H1 (cell line): ENCODE data around the gene TP73. TPM values are rescaled to one million over a fixed set of nuclear protein-coding genes. Genes with fewer than 3 reads are reported as not detected.

Experiments used
- CTCF ChIA-PET: fragments of 300-600 bp; sonication (Branson Sonifier 250); formaldehyde crosslinking; loops from one replicate; lab custom pipeline; 2021; ENCODE audit not compliant: partially characterized antibody; lab: Charles Lee
- POLR2A ChIA-PET: fragments of 300-600 bp; sonication (Branson Sonifier 250); formaldehyde crosslinking; loops from one replicate; lab custom pipeline; 2021; ENCODE audit warnings: inconsistent platforms; ENCODE audit not compliant: partially characterized antibody; lab: Charles Lee
- DNase-seq, 2 experiments: peaks; one replicate each; pipeline versions ENCODE4 v3.0.0 to v3.0.0-alpha.2; 2010 to 2022; ENCODE audit warnings: low spot score in 2 of 2, low read depth in 1 of 2, mixed read lengths in 1 of 2
- FAIRE-seq: peaks from 2 replicates; lab custom pipeline; 2011; peaks lifted over from hg19 to GRCh38; lab: Jason Lieb, UNC
- H2AFZ ChIP-seq: 2 replicates; pipeline ENCODE4 v1.8.1; 2012; ENCODE audit warnings: low read length, inconsistent platforms
- H2AK5ac ChIP-seq: 2 replicates; pipeline ENCODE4 v1.6.1; 2013; ENCODE audit warnings: low read depth, low read length
- H2BK120ac ChIP-seq: replicated peaks from 2 replicates; pipeline ENCODE3; 2013; ENCODE audit warnings: low read depth, low read length, inconsistent platforms
- H2BK12ac ChIP-seq: 2 replicates; pipeline ENCODE4 v1.6.1; 2013; ENCODE audit warnings: low read depth, low read length
- H2BK15ac ChIP-seq: 2 replicates; pipeline ENCODE4 v1.6.1; 2013; ENCODE audit warnings: low read length
- H2BK20ac ChIP-seq: 2 replicates; pipeline ENCODE4 v1.6.1; 2013; ENCODE audit warnings: low read length
- H2BK5ac ChIP-seq: 2 replicates; pipeline ENCODE4 v1.6.1; 2013; ENCODE audit warnings: low read depth, low read length
- H3K14ac ChIP-seq: 2 replicates; pipeline ENCODE4 v1.6.1; 2013; ENCODE audit warnings: inconsistent platforms; ENCODE audit not compliant: insufficient read length
- H3K18ac ChIP-seq: 2 replicates; pipeline ENCODE4 v1.6.1; 2013; ENCODE audit warnings: low read length; ENCODE audit errors: extremely low read depth
- H3K23ac ChIP-seq: 2 replicates; pipeline ENCODE4 v1.6.1; 2013; ENCODE audit warnings: inconsistent platforms; ENCODE audit not compliant: insufficient read length
- H3K23me2 ChIP-seq: 2 replicates; pipeline ENCODE4 v1.6.1; 2013; ENCODE audit warnings: low read depth, low read length
- H3K27ac ChIP-seq: 2 replicates; pipeline ENCODE4 v1.6.1; 2011; ENCODE audit warnings: low read depth, low read length, inconsistent platforms
- H3K27me3 ChIP-seq, 4 experiments: replicated peaks in 1 of 4; 1 replicate in 1 of 4; 2 replicates in 3 of 4; pipeline versions ENCODE4 v1.6.1 to v1.8.1; 2011 to 2013; ENCODE audit warnings: low read length in 3 of 4, mild to moderate bottlenecking in 3 of 4, inconsistent platforms in 2 of 4, mixed read lengths in 2 of 4, moderate library complexity in 1 of 4; ENCODE audit not compliant: control insufficient read depth in 3 of 4, insufficient read depth in 3 of 4; ENCODE audit errors: extremely low read depth in 1 of 4
- H3K36me3 ChIP-seq, 4 experiments: 2 replicates each; pipeline versions ENCODE4 v1.6.1 to v1.8.1; 2011 to 2013; ENCODE audit warnings: mild to moderate bottlenecking in 4 of 4, low read length in 3 of 4, moderate library complexity in 2 of 4, control low read depth in 1 of 4, inconsistent platforms in 1 of 4; ENCODE audit not compliant: insufficient read depth in 4 of 4, control insufficient read depth in 2 of 4
- H3K4ac ChIP-seq: replicated peaks from 2 replicates; pipeline ENCODE3; 2013; ENCODE audit warnings: low read length, low read depth, mixed read lengths, inconsistent platforms; ENCODE audit not compliant: insufficient read length
- H3K4me1 ChIP-seq, 4 experiments: replicated peaks in 1 of 4; 1 replicate in 1 of 4; 2 replicates in 3 of 4; pipeline versions ENCODE4 v1.6.1 to v1.8.1; 2011 to 2013; ENCODE audit warnings: low read length in 3 of 4, inconsistent platforms in 2 of 4, mixed read lengths in 1 of 4; ENCODE audit not compliant: insufficient read depth in 4 of 4, control insufficient read depth in 3 of 4
- H3K4me2 ChIP-seq, 2 experiments: 2 replicates each; pipeline versions ENCODE4 v1.6.1 to v1.8.1; 2011 to 2013; ENCODE audit warnings: low read depth in 2 of 2, low read length in 2 of 2, control low read depth in 1 of 2, inconsistent platforms in 1 of 2, mild to moderate bottlenecking in 1 of 2; ENCODE audit not compliant: insufficient read depth in 1 of 2
- H3K4me3 ChIP-seq, 4 experiments: fragments of 200-600, 300-600 bp in 1 of 4; sonication (generic), shearing (Covaris generic), sonication (Bioruptor Twin) in 1 of 4; 2 replicates each; pipeline versions ENCODE4 v1.5.1 to v1.8.1; 2011 to 2016; ENCODE audit warnings: low read length in 4 of 4, low read depth in 3 of 4, control low read depth in 2 of 4, inconsistent platforms in 2 of 4, mild to moderate bottlenecking in 2 of 4, mixed read lengths in 1 of 4, moderate library complexity in 1 of 4; ENCODE audit not compliant: insufficient read depth in 2 of 4; ENCODE audit errors: extremely low read depth in 1 of 4
- H3K56ac ChIP-seq: replicated peaks from 2 replicates; pipeline ENCODE3; 2013; ENCODE audit warnings: low read depth, mild to moderate bottlenecking, mixed read lengths, low read length, inconsistent platforms; ENCODE audit not compliant: insufficient read length
- H3K79me1 ChIP-seq: 2 replicates; pipeline ENCODE4 v1.6.1; 2013; ENCODE audit warnings: low read depth, low read length, control low read depth
- H3K79me2 ChIP-seq, 2 experiments: 2 replicates each; pipeline versions ENCODE4 v1.6.1 to v1.8.1; 2012 to 2013; ENCODE audit warnings: low read length in 2 of 2, mild to moderate bottlenecking in 2 of 2, inconsistent platforms in 1 of 2; ENCODE audit not compliant: insufficient read depth in 2 of 2, control insufficient read depth in 1 of 2
- H3K9ac ChIP-seq, 4 experiments: replicated peaks in 1 of 4; 1 replicate in 1 of 4; 2 replicates in 3 of 4; pipeline versions ENCODE4 v1.6.1 to v1.8.1; 2011 to 2013; ENCODE audit warnings: low read depth in 3 of 4, low read length in 3 of 4, control low read depth in 2 of 4, mild to moderate bottlenecking in 2 of 4, moderate library complexity in 2 of 4, inconsistent platforms in 1 of 4; ENCODE audit errors: extremely low read depth in 1 of 4
- H3K9me3 ChIP-seq, 2 experiments: 2 replicates each; pipeline versions ENCODE4 v1.6.1 to v1.8.1; 2012 to 2013; ENCODE audit warnings: mild to moderate bottlenecking in 2 of 2, moderate library complexity in 2 of 2, control low read depth in 1 of 2, inconsistent platforms in 1 of 2, low read depth in 1 of 2, low read length in 1 of 2, mixed read lengths in 1 of 2; ENCODE audit not compliant: insufficient read depth in 2 of 2
- H4K20me1 ChIP-seq, 2 experiments: replicated peaks in 1 of 2; 2 replicates each; pipeline versions ENCODE3 to v1.8.1; 2011 to 2013; ENCODE audit warnings: inconsistent platforms in 2 of 2, low read length in 2 of 2, mild to moderate bottlenecking in 1 of 2; ENCODE audit not compliant: insufficient read depth in 2 of 2, control insufficient read depth in 1 of 2
- H4K5ac ChIP-seq: 2 replicates; pipeline ENCODE4 v1.6.1; 2013; ENCODE audit warnings: low read length, low read depth, mixed read lengths, inconsistent platforms; ENCODE audit not compliant: insufficient read length
- H4K8ac ChIP-seq: 2 replicates; pipeline ENCODE4 v1.8.0; 2013; ENCODE audit warnings: mild to moderate bottlenecking, moderate library complexity, low read length, inconsistent platforms; ENCODE audit not compliant: insufficient read depth; ENCODE audit errors: extremely low read depth
- H4K91ac ChIP-seq: replicated peaks from 2 replicates; pipeline ENCODE3; 2013; ENCODE audit warnings: low read length, mixed read lengths, inconsistent platforms; ENCODE audit not compliant: insufficient read length
- CEBPB ChIP-seq: IDR thresholded peaks from 2 replicates; pipeline ENCODE4 v1.6.1; 2012; ENCODE audit warnings: low read depth, low read length
- CREB1 ChIP-seq: IDR thresholded peaks from 2 replicates; pipeline ENCODE4 v1.6.1; 2012; ENCODE audit warnings: inconsistent platforms
- FOSL1 ChIP-seq: IDR thresholded peaks from 2 replicates; pipeline ENCODE4 v1.6.1; 2011; ENCODE audit warnings: mild to moderate bottlenecking, low read depth, low read length, moderate library complexity; ENCODE audit not compliant: insufficient read depth
- GABPA ChIP-seq: IDR thresholded peaks from 2 replicates; pipeline ENCODE4 v1.6.1; 2011; ENCODE audit warnings: mild to moderate bottlenecking, low read length, moderate library complexity, borderline replicate concordance; ENCODE audit not compliant: insufficient read depth
- GTF2F1 ChIP-seq: IDR thresholded peaks from 2 replicates; pipeline ENCODE4 v1.6.1; 2012; ENCODE audit warnings: low read depth, low read length, improper control_type of control experiment, borderline replicate concordance
- POLR2A ChIP-seq, 2 experiments: IDR thresholded peaks; 1 replicate in 1 of 2; 2 replicates in 1 of 2; pipeline ENCODE4 v1.6.1; 2011; ENCODE audit warnings: low read depth in 2 of 2, low read length in 2 of 2, mild to moderate bottlenecking in 2 of 2; ENCODE audit errors: control extremely low read depth in 1 of 2
- RNF2 ChIP-seq: fragments of 200-900, 300-1000 bp; sonication (generic); IDR thresholded peaks from 2 replicates; pipeline ENCODE4 v1.7.1; 2016; ENCODE audit warnings: borderline replicate concordance, low read depth, mild to moderate bottlenecking, antibody characterized with exemption, low read length; ENCODE audit not compliant: poor library complexity, severe bottlenecking; ENCODE audit errors: missing control alignments
- RXRA ChIP-seq: IDR thresholded peaks from 2 replicates; pipeline ENCODE4 v1.6.1; 2011; ENCODE audit warnings: low read depth, mild to moderate bottlenecking, low read length, moderate library complexity; ENCODE audit not compliant: insufficient read depth
- SAP30 ChIP-seq: fragments of 300-600 bp; sonication (generic); IDR thresholded peaks from 2 replicates; pipeline ENCODE4 v1.7.1; 2012; ENCODE audit warnings: low read length, moderate library complexity, mild to moderate bottlenecking, inconsistent platforms; ENCODE audit not compliant: insufficient read depth, insufficient replicate concordance
- SIRT6 ChIP-seq: IDR thresholded peaks from one replicate; pipeline ENCODE4 v1.7.1; 2012; ENCODE audit warnings: low read length, inconsistent platforms
- SP2 ChIP-seq: IDR thresholded peaks from 2 replicates; pipeline ENCODE4 v1.6.1; 2012; ENCODE audit warnings: mild to moderate bottlenecking, low read length, inconsistent platforms
- SP4 ChIP-seq: IDR thresholded peaks from 2 replicates; pipeline ENCODE4 v1.6.1; 2012; ENCODE audit warnings: low read length, inconsistent platforms
- SRF ChIP-seq: IDR thresholded peaks from 2 replicates; pipeline ENCODE4 v1.6.1; 2011; ENCODE audit warnings: mild to moderate bottlenecking, low read depth, low read length, moderate library complexity
- TAF7 ChIP-seq: optimal IDR thresholded peaks from 2 replicates; pipeline ENCODE3; 2011; ENCODE audit warnings: low read depth, mild to moderate bottlenecking, inconsistent platforms, low read length, moderate library complexity, borderline replicate concordance
- TEAD4 ChIP-seq: IDR thresholded peaks from 2 replicates; pipeline ENCODE4 v1.6.1; 2012; ENCODE audit warnings: low read depth, low read length, inconsistent platforms, mixed read lengths
- WGBS, 2 experiments: shearing (Covaris generic) in 1 of 2; methylation state at CpG; one replicate each; pipeline versions ENCODE4 v1.1.6 to v1.1.7; 2013 to 2015; ENCODE audit warnings: low lambda C conversion rate in 2 of 2, mixed read lengths in 2 of 2, inconsistent platforms in 1 of 2, low coverage in 1 of 2, missing lambda C conversion rate in 1 of 2; ENCODE audit not compliant: insufficient replicate concordance in 2 of 2, insufficient coverage in 1 of 2, insufficient read length in 1 of 2; ENCODE audit errors: extremely low coverage in 1 of 2, missing lambda C conversion rate in 1 of 2; 5-methylcytosine and 5-hydroxymethylcytosine counted together
- polyA plus RNA-seq, 7 experiments: library from polyadenylated mRNA; depleted of rRNA in 3 of 7; stranded (reverse) in 5 of 7; unstranded in 2 of 7; fragments of >200 nt in 5 of 7; fragments of 200-250 nt in 2 of 7; gene quantifications; 1 replicate in 5 of 7; 2 replicates in 1 of 7; 4 replicates in 1 of 7; pipeline versions ENCODE4 v1.2.1 to v1.2.3, GENCODE V29; 2011 to 2013; ENCODE audit warnings: missing spikeins in 2 of 7, mixed read lengths in 2 of 7
- total RNA-seq: library from RNA; stranded (reverse); fragmentation: NEBNext Ultra II Directional; extraction: Animal tissue kit (Norgen Biotek cat#: 25700); gene quantifications from 2 replicates; pipeline ENCODE4 v1.2.1, GENCODE V29; 2021

Gene TP73
- total and polyA plus RNA-seq, 2 of the 8 experiments (the other 6 are each of a cell fraction or from before 2014, with no cell fraction given): 2.6 to 3.1 TPM

DNA sequence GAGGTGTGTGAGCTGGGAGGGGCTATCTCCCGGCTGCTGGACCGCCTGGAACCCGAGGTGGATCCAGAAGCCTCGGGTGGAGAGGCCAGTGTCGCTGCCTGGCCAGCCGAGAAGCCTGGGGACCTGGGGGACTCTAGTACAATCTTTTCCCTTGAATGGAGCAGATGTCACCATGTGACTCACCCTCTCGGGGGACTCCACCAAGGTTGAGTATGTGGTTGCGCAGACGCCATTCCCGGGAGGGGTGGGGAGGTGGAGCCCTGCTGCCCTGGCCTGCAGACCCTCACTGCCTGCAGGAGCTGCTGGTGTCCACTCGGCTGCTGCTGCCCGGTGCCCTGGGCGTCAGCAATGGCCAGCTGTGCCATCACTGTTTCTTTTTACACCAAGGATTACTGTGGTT is 40.3 kb downstream of the TP73 start:
- Histone ChIP-seq H3K9ac (no peak overlapping the region; a peak in 1 of 7 replicates), H3K18ac (no peak overlapping the region), H4K5ac (no peak overlapping the region), H4K8ac (no peak overlapping the region), H3K23ac (no peak overlapping the region), H3K4me3 (no peak overlapping the region), H2BK20ac (no peak overlapping the region), H3K27me3 (peaks cover 0 to 7% (median 4%) of the 10 kb centered on the region in 4 experiments; a peak in 2 of 7 replicates), H3K79me2 (no peaks in the 10 kb centered on the region), H2BK12ac (no peak overlapping the region), H3K9me3 (no peaks in the 10 kb centered on the region; a peak in 1 of 4 replicates), H2BK120ac (no peak overlapping the region), H3K27ac (no peak overlapping the region), H3K56ac (no peak overlapping the region), H3K23me2 (no peaks in the 10 kb centered on the region; the same call in 1 of the 2 replicates), H3K36me3 (no peaks in the 10 kb centered on the region), H2AK5ac (no peak overlapping the region), H3K4me2 (no peak overlapping the region), H3K4me1 (peaks cover 3 to 19% (median 15%) of the 10 kb centered on the region in 4 experiments), H4K20me1 (peaks cover 0 to 8% of the 10 kb centered on the region in 2 experiments), H2BK15ac (no peak overlapping the region), H4K91ac (no peak overlapping the region), H3K14ac (no peak overlapping the region), H3K79me1 (no peaks in the 10 kb centered on the region; the same call in 1 of the 2 replicates), H3K4ac (no peak overlapping the region), H2BK5ac (no peak overlapping the region), H2AFZ (no peak overlapping the region)
- CTCF ChIA-PET: interaction anchor here (0.9 to 1.4 kb wide), 3 partner anchors 20 to 71 kb away, joined by 3 read pairs; no protein-coding TSS in a partner anchor
- FAIRE-seq: no peak
- POLR2A ChIA-PET: no interaction called here
- DNase-seq: no peak
- WGBS, 2 experiments: 85% methylated on average over 13 of the region's 13 CpGs; no CpG with 5 or more reads in 1 of the 2 experiments
- TF ChIP-seq GABPA: no peak
- no peak for TF ChIP-seq GTF2F1
- no peak for TF ChIP-seq SP2
- no peak for TF ChIP-seq RXRA
- no peak for TF ChIP-seq RNF2
- TF ChIP-seq SIRT6: no peak
- no peak for TF ChIP-seq CEBPB
- TF ChIP-seq POLR2A (IDR thresholded peaks at IDR 0.05; ENCODE audit: control extremely low read depth in 1 of 2, low read depth in 2 of 2, low read length in 2 of 2): no peak
- no peak for TF ChIP-seq TEAD4
- no peak for TF ChIP-seq TAF7
- TF ChIP-seq SAP30: no peak
- TF ChIP-seq SRF: no peak
- no peak for TF ChIP-seq CREB1
- TF ChIP-seq FOSL1: no peak
- no peak for TF ChIP-seq SP4
